T-cell (primary cell): Measurements from ENCODE around the gene GABRG3. TPM values are rescaled to one million over a fixed set of nuclear protein-coding genes. Genes with fewer than 3 reads are reported as not detected.

ENCODE experiments used
- ATAC-seq, 4 experiments: fragments of 200-7000 bp in 3 of 4; fragments of 150-1000 bp in 1 of 4; cut with Tn5 transposase; replicated peaks in 1 of 4; 1 replicate in 3 of 4; 2 replicates in 1 of 4; pipeline ENCODE4 v1.10.0; 2021; ENCODE audit warnings: moderate library complexity in 3 of 4, mild to moderate bottlenecking in 2 of 4, moderate number of reproducible peaks in 1 of 4
- CTCF ChIA-PET, 2 donors: fragments of 300-600 bp; sonication (Branson Sonifier 250); formaldehyde crosslinking; loops; one replicate each; lab custom pipeline; 2022; ENCODE audit warnings: antibody characterized with exemption in 2 of 2; lab: Charles Lee
- POLR2A ChIA-PET, 2 donors: fragments of 300-600 bp; sonication (Branson Sonifier 250); formaldehyde crosslinking; loops; one replicate each; lab custom pipeline; 2022; ENCODE audit warnings: antibody characterized with exemption in 2 of 2; lab: Charles Lee
- DNase-seq, 35 experiments: peaks; one replicate each; pipeline versions ENCODE4 v3.0.0 to v3.0.0-alpha.2; 2013 to 2023
- H3K27ac ChIP-seq: one replicate; pipeline ENCODE4 v1.5.1; 2013; ENCODE audit warnings: low read length
- H3K27me3 ChIP-seq, 2 experiments: replicated peaks in 1 of 2; 1 replicate in 1 of 2; 2 replicates in 1 of 2; pipeline versions ENCODE4 v1.6.1 to v1.7.0; 2013; ENCODE audit warnings: low read length in 1 of 2, mixed read lengths in 1 of 2; ENCODE audit not compliant: control insufficient read depth in 2 of 2, insufficient read depth in 2 of 2; ENCODE audit errors: extremely low read depth in 1 of 2
- H3K36me3 ChIP-seq, 2 donors: 1 replicate in 1 of 2; 2 replicates in 1 of 2; pipeline versions ENCODE4 v1.6.1 to v1.7.0; 2013; ENCODE audit warnings: low read length in 1 of 2; ENCODE audit not compliant: control insufficient read depth in 2 of 2, insufficient read depth in 1 of 2; ENCODE audit errors: extremely low read depth in 1 of 2
- H3K4me1 ChIP-seq, 2 experiments: 1 replicate in 1 of 2; 2 replicates in 1 of 2; pipeline versions ENCODE4 v1.6.1 to v1.7.0; 2013; ENCODE audit warnings: low read length in 2 of 2, mixed read lengths in 1 of 2; ENCODE audit not compliant: insufficient read depth in 2 of 2, control insufficient read depth in 1 of 2; ENCODE audit errors: extremely low read depth in 1 of 2
- H3K4me3 ChIP-seq, 2 donors: 1 replicate in 1 of 2; 2 replicates in 1 of 2; pipeline versions ENCODE4 v1.5.1 to v1.7.0; 2013; ENCODE audit warnings: mild to moderate bottlenecking in 2 of 2, low read length in 1 of 2, moderate library complexity in 1 of 2; ENCODE audit not compliant: control insufficient read depth in 1 of 2; ENCODE audit errors: extremely low read depth in 1 of 2
- H3K9me3 ChIP-seq: 2 replicates; pipeline ENCODE4 v1.7.0; 2013
- H3K27ac Mint-ChIP-seq, 2 donors: one replicate each; pipeline ENCODE4 v1.8.0; 2020 to 2021; ENCODE audit warnings: mild to moderate bottlenecking in 2 of 2, mixed read lengths in 2 of 2
- H3K27me3 Mint-ChIP-seq, 2 donors: one replicate each; pipeline ENCODE4 v1.8.0; 2021 to 2022; ENCODE audit warnings: mixed read lengths in 2 of 2
- H3K36me3 Mint-ChIP-seq: one replicate; pipeline ENCODE4 v1.8.0; 2021; ENCODE audit warnings: mixed read lengths
- H3K4me1 Mint-ChIP-seq, 3 donors: one replicate each; pipeline ENCODE4 v1.8.0; 2020 to 2022; ENCODE audit warnings: mixed read lengths in 3 of 3, mild to moderate bottlenecking in 1 of 3
- H3K4me3 Mint-ChIP-seq, 3 donors: one replicate each; pipeline ENCODE4 v1.8.0; 2020 to 2022; ENCODE audit warnings: mild to moderate bottlenecking in 3 of 3, mixed read lengths in 3 of 3, moderate library complexity in 3 of 3
- H3K9me3 Mint-ChIP-seq, 3 donors: one replicate each; pipeline ENCODE4 v1.8.0; 2020 to 2022; ENCODE audit warnings: mixed read lengths in 3 of 3
- WGBS: methylation state at CpG from one replicate; pipeline ENCODE4 v1.1.5; 2013; ENCODE audit warnings: missing lambda C conversion rate; ENCODE audit not compliant: insufficient coverage; 5-methylcytosine and 5-hydroxymethylcytosine counted together
- total RNA-seq, 35 experiments: library from RNA in 6 of 35; stranded (reverse) in 6 of 35; fragments of 120-200 nt in 1 of 35; gene quantifications; one replicate each; pipeline versions ENCODE4 v1.2.1 to v1.2.4 and lab custom pipeline; 2013 to 2026

Gene GABRG3
- total RNA-seq, 5 donors from 2014 or later (not counting 1 experiment from before 2014, with no cell fraction given): not detected

DNA sequence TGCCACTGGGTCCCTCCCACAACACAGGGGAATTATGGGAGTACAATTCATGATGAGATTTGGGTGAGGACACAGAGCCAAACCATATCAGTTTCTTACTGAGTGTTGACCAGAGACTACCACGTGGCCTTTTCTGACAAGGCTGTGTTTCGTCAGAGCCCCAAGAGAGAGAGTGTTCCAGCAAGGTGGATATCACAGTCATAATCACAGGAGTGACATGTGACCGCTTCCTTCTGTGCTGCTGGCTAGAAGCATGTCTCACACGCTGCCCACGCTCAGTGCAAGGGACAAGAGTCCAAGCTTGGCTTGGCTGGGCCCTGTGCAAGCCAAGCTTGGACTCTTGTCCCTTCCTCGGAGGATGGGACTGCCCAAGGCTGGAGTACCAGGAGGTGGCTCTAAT, 103.2 kb downstream of the GABRG3 start:
- H3K27ac ChIP-seq: no peak overlapping the region
- no peaks in the 10 kb centered on the region for H3K4me1 ChIP-seq
- DNase-seq (no peak), ATAC-seq (no peak)
- H3K27me3 ChIP-seq: no peaks in the 10 kb centered on the region
- Mint-ChIP-seq H3K27me3 (no peaks in the 10 kb centered on the region), H3K36me3 (no peaks in the 10 kb centered on the region), H3K9me3 (peaks cover 8 to 18% (median 16%) of the 10 kb centered on the region in 3 donors), H3K4me3 (no peak overlapping the region), H3K4me1 (no peaks in the 10 kb centered on the region), H3K27ac (no peak overlapping the region)
- 68% methylated on average over 6 of the region's 6 CpGs for WGBS
- ChIA-PET POLR2A (no interaction called here), CTCF (no interaction called here)
- no peak overlapping the region for H3K4me3 ChIP-seq
- H3K36me3 ChIP-seq: no peaks in the 10 kb centered on the region
- H3K9me3 ChIP-seq: no peaks in the 10 kb centered on the region

- ChIA-PET CTCF (no interaction called here), POLR2A (no interaction called here)
- Histone ChIP-seq H3K4me1 (no peaks in the 10 kb centered on the region), H3K4me3 (no peak overlapping the region), H3K9me3 (no peaks in the 10 kb centered on the region), H3K36me3 (no peaks in the 10 kb centered on the region), H3K27me3 (no peaks in the 10 kb centered on the region), H3K27ac (no peak overlapping the region)
- DNase-seq (no peak), ATAC-seq (no peak)
- WGBS: 70% methylated on average over 3 of the region's 5 CpGs
- no peak overlapping the region for H3K27ac Mint-ChIP-seq
- no peaks in the 10 kb centered on the region for H3K27me3 Mint-ChIP-seq
- H3K9me3 Mint-ChIP-seq: peaks cover 0 to 15% (median 5%) of the 10 kb centered on the region in 3 donors
- no peaks in the 10 kb centered on the region for H3K36me3 Mint-ChIP-seq
- no peak overlapping the region for H3K4me3 Mint-ChIP-seq
- no peaks in the 10 kb centered on the region for H3K4me1 Mint-ChIP-seq
Observed at GRCh38 chr15:27077790-27078189, 106.8 kb downstream of the GABRG3 start.

GRCh38 chr15:27081676-27082418, 110.9 kb downstream of the GABRG3 start:
- CTCF ChIA-PET: interaction anchor here in 1 of 2 donors (0.6 kb wide), 1 partner anchor 408 kb away, joined by 5 read pairs; no protein-coding TSS in a partner anchor
- H3K4me3 Mint-ChIP-seq: no peak overlapping the region
- peaks cover 0 to 16% (median 0%) of the 10 kb centered on the region in 3 donors for H3K9me3 Mint-ChIP-seq
- POLR2A ChIA-PET: no interaction called here
- DNase-seq (no peak), ATAC-seq (no peak)
- Histone ChIP-seq H3K4me3 (no peak overlapping the region), H3K36me3 (no peaks in the 10 kb centered on the region), H3K27me3 (no peaks in the 10 kb centered on the region), H3K4me1 (no peaks in the 10 kb centered on the region), H3K27ac (no peak overlapping the region), H3K9me3 (no peaks in the 10 kb centered on the region)
- H3K4me1 Mint-ChIP-seq: no peaks in the 10 kb centered on the region
- no peaks in the 10 kb centered on the region for H3K36me3 Mint-ChIP-seq
- H3K27ac Mint-ChIP-seq: no peak overlapping the region
- WGBS: 79% methylated on average over 5 of the region's 10 CpGs
- no peaks in the 10 kb centered on the region for H3K27me3 Mint-ChIP-seq

- CTCF ChIA-PET: interaction anchor here in 1 of 2 donors (0.7 kb wide), 1 partner anchor 19 kb away, joined by 6 read pairs; no protein-coding TSS in a partner anchor
- Mint-ChIP-seq H3K36me3 (no peaks in the 10 kb centered on the region), H3K27me3 (no peaks in the 10 kb centered on the region), H3K4me1 (no peaks in the 10 kb centered on the region), H3K27ac (no peak overlapping the region), H3K4me3 (no peak overlapping the region), H3K9me3 (peaks cover 0 to 15% (median 0%) of the 10 kb centered on the region in 3 donors)
- Histone ChIP-seq H3K36me3 (no peaks in the 10 kb centered on the region), H3K4me3 (no peak overlapping the region), H3K27me3 (no peaks in the 10 kb centered on the region), H3K4me1 (no peaks in the 10 kb centered on the region), H3K9me3 (no peaks in the 10 kb centered on the region), H3K27ac (no peak overlapping the region)
- WGBS: 51% methylated on average over 5 of the region's 8 CpGs
- POLR2A ChIA-PET: interaction anchor here in 1 of 2 donors (0.5 kb wide), 1 partner anchor 51 kb away, joined by 3 read pairs; no protein-coding TSS in a partner anchor
- DNase-seq (no peak), ATAC-seq (no peak)
Observed at GRCh38 chr15:27082526-27082925, 111.5 kb downstream of the GABRG3 start.

DNA sequence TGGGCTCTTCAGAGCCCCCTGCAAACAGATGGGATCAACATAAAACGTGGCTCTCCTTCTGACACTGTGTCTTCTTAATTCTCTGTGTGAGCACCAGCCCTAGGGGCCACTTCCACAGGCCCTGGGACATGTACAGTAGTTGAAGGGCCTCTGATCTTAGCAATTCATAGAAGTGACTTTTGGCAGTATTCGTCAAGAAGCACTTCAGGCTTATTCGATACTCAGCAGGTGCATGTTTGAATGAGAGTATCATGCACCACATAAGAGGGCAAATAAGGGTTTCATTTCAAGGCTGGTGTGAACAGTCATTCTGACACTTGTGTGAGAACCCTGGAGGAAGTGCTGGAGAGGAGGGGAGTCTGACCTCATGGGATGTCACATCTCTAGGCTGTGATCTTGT, 113.9 kb downstream of the GABRG3 start:
- DNase-seq (no peak), ATAC-seq (no peak)
- Mint-ChIP-seq H3K9me3 (peaks cover 4 to 7% (median 6%) of the 10 kb centered on the region in 3 donors), H3K4me3 (no peak overlapping the region), H3K27me3 (no peaks in the 10 kb centered on the region), H3K36me3 (no peaks in the 10 kb centered on the region), H3K27ac (no peak overlapping the region), H3K4me1 (no peaks in the 10 kb centered on the region)
- ChIA-PET CTCF (no interaction called here), POLR2A (no interaction called here)
- Histone ChIP-seq H3K9me3 (no peaks in the 10 kb centered on the region), H3K36me3 (no peaks in the 10 kb centered on the region), H3K27ac (no peak overlapping the region), H3K4me3 (no peak overlapping the region), H3K4me1 (no peaks in the 10 kb centered on the region), H3K27me3 (peaks cover 0 to 3% of the 10 kb centered on the region in 2 experiments)
- WGBS: 82% methylated on average over 2 of the region's 3 CpGs

DNA sequence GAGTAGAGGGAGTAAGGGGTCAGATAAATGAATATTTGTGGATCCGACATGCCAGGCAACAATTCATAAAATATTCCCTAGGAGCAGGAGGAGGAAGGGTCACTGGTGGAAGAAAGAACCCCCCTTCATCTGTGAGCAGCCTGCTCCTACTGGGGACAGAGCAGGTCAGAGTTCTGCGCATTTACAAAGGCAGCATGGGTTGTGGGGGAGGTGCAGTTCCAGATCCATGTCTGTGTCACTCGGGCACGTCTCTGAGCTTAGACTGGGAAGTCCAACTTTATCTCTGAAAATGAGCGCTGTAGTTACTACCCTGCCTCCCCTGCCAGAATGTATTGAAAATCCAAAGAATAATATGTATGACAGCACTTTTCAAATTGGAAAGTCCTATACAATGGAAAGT, 115.2 kb downstream of the GABRG3 start:
- Histone ChIP-seq H3K4me1 (no peaks in the 10 kb centered on the region), H3K27ac (no peak overlapping the region), H3K9me3 (no peaks in the 10 kb centered on the region), H3K36me3 (no peaks in the 10 kb centered on the region), H3K4me3 (no peak overlapping the region), H3K27me3 (peaks cover 0 to 3% of the 10 kb centered on the region in 2 experiments)
- POLR2A ChIA-PET: no interaction called here
- peaks cover 4 to 12% (median 6%) of the 10 kb centered on the region in 3 donors for H3K9me3 Mint-ChIP-seq
- no peaks in the 10 kb centered on the region for H3K36me3 Mint-ChIP-seq
- CTCF ChIA-PET: no interaction called here
- no peaks in the 10 kb centered on the region for H3K4me1 Mint-ChIP-seq
- H3K4me3 Mint-ChIP-seq: no peak overlapping the region
- ATAC-seq (no peak), DNase-seq (no peak)
- no peak overlapping the region for H3K27ac Mint-ChIP-seq
- no peaks in the 10 kb centered on the region for H3K27me3 Mint-ChIP-seq
- WGBS: no CpG with 5 or more reads among the region's 5 CpGs
